A673 (cell line): ENCODE results near the gene DCLK2. TPM values are rescaled to one million over a fixed set of nuclear protein-coding genes. Genes with fewer than 3 reads are reported as not detected.

Experiments used
- BruUV-seq: library from RNA; stranded (reverse); fragments of 400-500 nt; replicated peaks from 2 replicates; lab custom pipeline; 2021; lab: Mats Ljungman, UMichigan
- CTCF ChIA-PET: fragments of 300-600 bp; sonication (Branson Sonifier 250); formaldehyde crosslinking; loops from one replicate; lab custom pipeline; 2022; ENCODE audit warnings: antibody characterized with exemption; lab: Charles Lee
- POLR2A ChIA-PET: fragments of 300-600 bp; sonication (Branson Sonifier 250); formaldehyde crosslinking; loops from one replicate; lab custom pipeline; 2022; ENCODE audit warnings: antibody characterized with exemption; ENCODE audit not compliant: low non-redundant PET; lab: Charles Lee
- DNase-seq: peaks from one replicate; pipeline ENCODE4 v3.0.0-alpha.2; 2015; ENCODE audit warnings: low spot score
- H3K27ac ChIP-seq: fragments of 200-600 bp; sonication (generic); 2 replicates; pipeline ENCODE4 v1.5.1; 2016; ENCODE audit warnings: mixed run types, low read depth, mild to moderate bottlenecking, mixed read lengths, antibody characterized with exemption, low read length; ENCODE audit not compliant: poor library complexity, severe bottlenecking
- H3K27me3 ChIP-seq: fragments of 200-600 bp; sonication (generic); replicated peaks from 2 replicates; pipeline ENCODE4 v1.6.1; 2017; ENCODE audit warnings: mixed run types, low read depth, mild to moderate bottlenecking, mixed read lengths, antibody characterized with exemption, low read length; ENCODE audit not compliant: insufficient read depth, poor library complexity
- H3K36me3 ChIP-seq: fragments of 200-600 bp; sonication (generic); 2 replicates; pipeline ENCODE4 v1.6.1; 2016; ENCODE audit warnings: mixed run types, mild to moderate bottlenecking, mixed read lengths, antibody characterized with exemption, low read length; ENCODE audit not compliant: insufficient read depth, poor library complexity, severe bottlenecking
- H3K4me1 ChIP-seq: fragments of 200-600 bp; sonication (generic); 2 replicates; pipeline ENCODE4 v1.6.1; 2017; ENCODE audit warnings: mixed run types, mild to moderate bottlenecking, mixed read lengths, antibody characterized with exemption, low read length; ENCODE audit not compliant: insufficient read depth, poor library complexity, severe bottlenecking
- H3K4me3 ChIP-seq: fragments of 200-600 bp; sonication (generic); 2 replicates; pipeline ENCODE4 v1.5.1; 2016; ENCODE audit warnings: low read depth, mixed run types, mild to moderate bottlenecking, mixed read lengths, low read length; ENCODE audit not compliant: poor library complexity, severe bottlenecking
- H3K9me3 ChIP-seq: fragments of 200-600 bp; sonication (generic); 2 replicates; pipeline ENCODE4 v1.6.1; 2016; ENCODE audit warnings: mixed run types, low read depth, mild to moderate bottlenecking, mixed read lengths, antibody characterized with exemption, low read length; ENCODE audit not compliant: poor library complexity, severe bottlenecking
- CTCF ChIP-seq: fragments of 300-800, 200-600 bp; sonication (generic); conservative IDR thresholded peaks from 2 replicates; pipeline ENCODE4 v1.5.1; 2017; ENCODE audit warnings: low read depth, mild to moderate bottlenecking, antibody characterized with exemption, low read length, moderate library complexity, mixed read lengths
- EZH2 ChIP-seq: fragments of 200-600 bp; sonication (generic); IDR thresholded peaks from 2 replicates; pipeline ENCODE4 v1.6.1; 2017; ENCODE audit warnings: borderline replicate concordance, low read depth, mild to moderate bottlenecking, mixed read lengths, antibody characterized with exemption, low read length; ENCODE audit not compliant: poor library complexity, severe bottlenecking
- intact Hi-C: fragments of 100-400 bp; cut with micrococcal nuclease; formaldehyde crosslinking; loops from one replicate; pipeline ENCODE4 v1.10.0; 2022; ENCODE audit not compliant: unreplicated experiment
- total RNA-seq: library from RNA; stranded (reverse); gene quantifications from 2 replicates; pipeline ENCODE4 v1.2.3, GENCODE V29; 2021

The DCLK2 gene
- total RNA-seq, 1 experiment from 2014 or later, result 4.9 TPM

GRCh38 chr4:150297861-150298474 lies 219.7 kb downstream of the DCLK2 start:
- Histone ChIP-seq H3K27ac (no peak overlapping the region), H3K4me3 (no peak overlapping the region), H3K4me1 (peaks cover 25% of the 10 kb centered on the region), H3K9me3 (no peaks in the 10 kb centered on the region), H3K36me3 (no peaks in the 10 kb centered on the region), H3K27me3 (no peaks in the 10 kb centered on the region)
- DNase-seq, result peak; percentile 75
- intact Hi-C loops, result loop anchor here (1.0 to 10.0 kb wide), 4 partner anchors 296 to 667 kb away; no protein-coding TSS in a partner anchor
- ChIA-PET CTCF (interaction anchor here (0.7 to 1.3 kb wide), 2 partner anchors 569 to 673 kb away, joined by 3 to 4 read pairs; no protein-coding TSS in a partner anchor), POLR2A (no interaction called here)
- BruUV-seq, result no TSS peak
- TF ChIP-seq CTCF (peak; percentile 84), EZH2 (no peak)

- intact Hi-C loops, result loop anchor here (5.0 to 10.0 kb wide), 2 partner anchors 303 to 665 kb away; no protein-coding TSS in a partner anchor
- Histone ChIP-seq H3K4me1 (peaks cover 32% of the 10 kb centered on the region), H3K4me3 (no peak overlapping the region), H3K36me3 (no peaks in the 10 kb centered on the region), H3K9me3 (no peaks in the 10 kb centered on the region), H3K27ac (no peak overlapping the region), H3K27me3 (no peaks in the 10 kb centered on the region)
- BruUV-seq, result no TSS peak
- POLR2A ChIA-PET, result no interaction called here
- no peak for TF ChIP-seq EZH2
- no peak for TF ChIP-seq CTCF
- CTCF ChIA-PET, result interaction anchor here (0.6 to 0.8 kb wide), 3 partner anchors 58 to 570 kb away, joined by 3 to 5 read pairs (median 5); no protein-coding TSS in a partner anchor
- no peak for DNase-seq
These were observed 221.6 kb downstream of the DCLK2 start for GRCh38 chr4:150299816-150300215.

GRCh38 chr4:150302553-150302952 lies 224.3 kb downstream of the DCLK2 start:
- peaks cover 51% of the 10 kb centered on the region for H3K4me1 ChIP-seq
- CTCF ChIA-PET, result no interaction called here
- BruUV-seq, result no TSS peak
- POLR2A ChIA-PET, result no interaction called here
- no peak for TF ChIP-seq CTCF
- no peak for TF ChIP-seq EZH2
- intact Hi-C loops, result no loop called here
- no peak overlapping the region for H3K27ac ChIP-seq
- peak; percentile 74 for DNase-seq
- H3K27me3 ChIP-seq, result no peaks in the 10 kb centered on the region
- H3K4me3 ChIP-seq, result no peak overlapping the region
- H3K9me3 ChIP-seq, result no peaks in the 10 kb centered on the region
- no peaks in the 10 kb centered on the region for H3K36me3 ChIP-seq
